NT2/D1 (cell line): Measurements from ENCODE around the gene EDC3.

ENCODE experiments used
- DNase-seq: peaks from one replicate; pipeline ENCODE4 v3.0.0-alpha.2; 2011; ENCODE audit warnings: low read depth, low spot score
- H3K27me3 ChIP-seq: 2 replicates; pipeline ENCODE4 v1.6.0; 2011; ENCODE audit warnings: mild to moderate bottlenecking; ENCODE audit not compliant: insufficient read length, insufficient read depth
- H3K36me3 ChIP-seq: 2 replicates; pipeline ENCODE4 v1.6.1; 2011; ENCODE audit warnings: mild to moderate bottlenecking, low read length, mixed read lengths; ENCODE audit not compliant: insufficient read depth, insufficient read length
- H3K4me1 ChIP-seq: 2 replicates; pipeline ENCODE4 v1.5.1; 2011; ENCODE audit not compliant: insufficient read depth, insufficient read length
- H3K4me3 ChIP-seq: 2 replicates; pipeline ENCODE4 v1.5.1; 2011; ENCODE audit warnings: low read depth; ENCODE audit not compliant: insufficient read length
- H3K9ac ChIP-seq: 2 replicates; pipeline ENCODE4 v1.6.0; 2011; ENCODE audit warnings: low read depth; ENCODE audit not compliant: insufficient read length
- H3K9me3 ChIP-seq: 2 replicates; pipeline ENCODE4 v1.5.1; 2011; ENCODE audit warnings: mild to moderate bottlenecking, low read length; ENCODE audit not compliant: insufficient read depth
- SUZ12 ChIP-seq: IDR thresholded peaks from 2 replicates; pipeline ENCODE4 v1.6.1; 2011; ENCODE audit not compliant: insufficient read length, insufficient read depth; ENCODE audit errors: extremely low read depth
- YY1 ChIP-seq: IDR thresholded peaks from 2 replicates; pipeline ENCODE4 v1.6.1; 2011; ENCODE audit not compliant: insufficient read length, insufficient read depth
- ZNF274 ChIP-seq: IDR thresholded peaks from 2 replicates; pipeline ENCODE4 v1.6.1; 2011; ENCODE audit warnings: mild to moderate bottlenecking, low read depth, low read length

EDC3 gene

GRCh38 chr15:74627766-74628165 is 68.1 kb downstream of the EDC3 start:
- TF ChIP-seq SUZ12 (no peak), YY1 (no peak), ZNF274 (no peak)
- H3K36me3 ChIP-seq, result peaks cover 100% of the 10 kb centered on the region
- peaks cover 7% of the 10 kb centered on the region for H3K4me1 ChIP-seq
- H3K9ac ChIP-seq, result no peak overlapping the region
- H3K9me3 ChIP-seq, result no peaks in the 10 kb centered on the region
- H3K4me3 ChIP-seq, result no peak overlapping the region
- no peaks in the 10 kb centered on the region for H3K27me3 ChIP-seq
- no peak for DNase-seq

- H3K9ac ChIP-seq, result no peak overlapping the region
- TF ChIP-seq SUZ12 (no peak), YY1 (no peak), ZNF274 (no peak)
- H3K4me1 ChIP-seq, result peaks cover 7% of the 10 kb centered on the region
- H3K27me3 ChIP-seq, result no peaks in the 10 kb centered on the region
- DNase-seq, result no peak
- H3K9me3 ChIP-seq, result no peaks in the 10 kb centered on the region
- H3K36me3 ChIP-seq, result peaks cover 100% of the 10 kb centered on the region
- H3K4me3 ChIP-seq, result no peak overlapping the region
Observed at GRCh38 chr15:74626752-74627692, 68.8 kb downstream of the EDC3 start.

GRCh38 chr15:74626336-74626735 is 69.5 kb downstream of the EDC3 start:
- DNase-seq, result no peak
- Histone ChIP-seq H3K9me3 (no peaks in the 10 kb centered on the region), H3K36me3 (peaks cover 100% of the 10 kb centered on the region), H3K27me3 (no peaks in the 10 kb centered on the region), H3K9ac (no peak overlapping the region), H3K4me3 (no peak overlapping the region), H3K4me1 (peaks cover 9% of the 10 kb centered on the region)
- no peak for TF ChIP-seq YY1
- no peak for TF ChIP-seq ZNF274
- no peak for TF ChIP-seq SUZ12

GRCh38 chr15:74625693-74626092 is 70.1 kb downstream of the EDC3 start:
- H3K4me3 ChIP-seq, result no peak overlapping the region
- peaks cover 100% of the 10 kb centered on the region for H3K36me3 ChIP-seq

GRCh38 chr15:74624020-74624602 is 71.7 kb downstream of the EDC3 start:
- Histone ChIP-seq H3K36me3 (peaks cover 100% of the 10 kb centered on the region), H3K9me3 (no peaks in the 10 kb centered on the region), H3K9ac (no peak overlapping the region), H3K27me3 (no peaks in the 10 kb centered on the region), H3K4me1 (peaks cover 11% of the 10 kb centered on the region), H3K4me3 (no peak overlapping the region)
- DNase-seq, result no peak
- TF ChIP-seq YY1 (no peak), ZNF274 (no peak), SUZ12 (no peak)

More at GRCh38 chr15:74625693-74626092, 70.1 kb downstream of the EDC3 start:
- no peak for TF ChIP-seq ZNF274
- no peak for TF ChIP-seq YY1
- TF ChIP-seq SUZ12, result no peak
- Histone ChIP-seq H3K9me3 (no peaks in the 10 kb centered on the region), H3K27me3 (no peaks in the 10 kb centered on the region), H3K9ac (no peak overlapping the region), H3K4me1 (peaks cover 11% of the 10 kb centered on the region)
- no peak for DNase-seq

GRCh38 chr15:74622758-74623157 is 73.1 kb downstream of the EDC3 start:
- Histone ChIP-seq H3K9ac (no peak overlapping the region), H3K4me3 (no peak overlapping the region), H3K27me3 (no peaks in the 10 kb centered on the region), H3K36me3 (peaks cover 99% of the 10 kb centered on the region), H3K9me3 (no peaks in the 10 kb centered on the region), H3K4me1 (peaks cover 14% of the 10 kb centered on the region)
- no peak for DNase-seq
- TF ChIP-seq YY1 (no peak), ZNF274 (no peak), SUZ12 (no peak)

- TF ChIP-seq ZNF274 (no peak), SUZ12 (no peak), YY1 (no peak)
- Histone ChIP-seq H3K9ac (no peak overlapping the region), H3K27me3 (no peaks in the 10 kb centered on the region), H3K4me1 (peaks cover 14% of the 10 kb centered on the region), H3K4me3 (no peak overlapping the region), H3K9me3 (no peaks in the 10 kb centered on the region), H3K36me3 (peaks cover 99% of the 10 kb centered on the region)
- DNase-seq, result no peak
Observed at GRCh38 chr15:74621936-74622335, 73.9 kb downstream of the EDC3 start.
